Uterus (tissue), 2 donors: ENCODE results near the gene OPCML.

ENCODE experiments used
- CTCF ChIP-seq, 4 experiments: fragments of 200-600 bp in 2 of 4; fragments of 450-650 bp in 2 of 4; sonication (generic) in 2 of 4; IDR thresholded peaks; one replicate each; pipeline ENCODE4 v1.5.1; 2016 to 2019; ENCODE audit warnings: antibody characterized with exemption in 4 of 4, mild to moderate bottlenecking in 2 of 4, moderate library complexity in 1 of 4
- POLR2A ChIP-seq, 2 donors: fragments of 450-650 bp; IDR thresholded peaks; one replicate each; pipeline ENCODE4 v1.6.1; 2016; ENCODE audit warnings: antibody characterized with exemption in 2 of 2, mild to moderate bottlenecking in 1 of 2, moderate library complexity in 1 of 2

GRCh38 chr11:133383201-133383600 is 149.1 kb downstream of the OPCML start:
- TF ChIP-seq POLR2A (IDR thresholded peaks at IDR 0.05) (no peak), CTCF (IDR thresholded peaks at IDR 0.05) (no peak)
